Mesenchymal stem cell (in vitro differentiated cells and primary cell): ENCODE results near the gene ZNF280B.
"Not testable (repeated sequence)": the region's sequence is repeated elsewhere in the genome, so short reads cannot be mapped to it uniquely, and the experiment has no call there.

Experiments
- DNase-seq: peaks from one replicate; pipeline ENCODE4 v3.0.0-alpha.2; 2013
- H2AFZ ChIP-seq: one replicate; pipeline ENCODE4 v1.6.1; 2013; ENCODE audit warnings: low read depth, mild to moderate bottlenecking, control low read depth, inconsistent platforms, low read length, moderate library complexity
- H2AK5ac ChIP-seq: 2 replicates; pipeline ENCODE4 v1.6.1; 2013; ENCODE audit warnings: low read length, moderate library complexity, mild to moderate bottlenecking, inconsistent platforms; ENCODE audit not compliant: severe bottlenecking
- H2BK120ac ChIP-seq: one replicate; pipeline ENCODE4 v1.6.1; 2013; ENCODE audit warnings: low read depth, mild to moderate bottlenecking, inconsistent platforms, low read length, moderate library complexity
- H2BK12ac ChIP-seq, 2 experiments: one replicate each; pipeline ENCODE4 v1.6.1; 2013; ENCODE audit warnings: inconsistent platforms in 2 of 2, low read length in 2 of 2, mild to moderate bottlenecking in 2 of 2, moderate library complexity in 2 of 2, control low read depth in 1 of 2
- H2BK15ac ChIP-seq: one replicate; pipeline ENCODE4 v1.6.1; 2013; ENCODE audit warnings: mild to moderate bottlenecking, low read depth, inconsistent platforms; ENCODE audit not compliant: poor library complexity, severe bottlenecking
- H2BK5ac ChIP-seq: 2 replicates; pipeline ENCODE4 v1.6.1; 2013; ENCODE audit warnings: low read depth, mild to moderate bottlenecking, low read length, control low read depth, inconsistent platforms; ENCODE audit not compliant: poor library complexity, severe bottlenecking
- H3K14ac ChIP-seq, 2 experiments: one replicate each; pipeline ENCODE4 v1.6.1; 2013; ENCODE audit warnings: inconsistent platforms in 2 of 2, low read length in 2 of 2, control low read depth in 1 of 2, mild to moderate bottlenecking in 1 of 2, moderate library complexity in 1 of 2
- H3K18ac ChIP-seq, 2 experiments: one replicate each; pipeline ENCODE4 v1.6.1; 2013; ENCODE audit warnings: inconsistent platforms in 2 of 2, low read length in 2 of 2, control low read depth in 1 of 2, low read depth in 1 of 2, mild to moderate bottlenecking in 1 of 2
- H3K23ac ChIP-seq, 2 experiments: one replicate each; pipeline ENCODE4 v1.6.1; 2013; ENCODE audit warnings: inconsistent platforms in 2 of 2, low read length in 2 of 2, mild to moderate bottlenecking in 2 of 2, moderate library complexity in 2 of 2, control low read depth in 1 of 2
- H3K27ac ChIP-seq: 2 replicates; pipeline ENCODE4 v1.5.1; 2013; ENCODE audit warnings: mild to moderate bottlenecking, moderate library complexity, low read length, control low read depth, inconsistent platforms; ENCODE audit not compliant: poor library complexity, severe bottlenecking
- H3K27me3 ChIP-seq, 2 experiments: 2 replicates each; pipeline versions ENCODE4 v1.6.1 to v1.7.0; 2013; ENCODE audit warnings: low read length in 2 of 2, mild to moderate bottlenecking in 2 of 2, moderate library complexity in 2 of 2, control low read depth in 1 of 2, inconsistent platforms in 1 of 2; ENCODE audit not compliant: control insufficient read depth in 1 of 2, insufficient read depth in 1 of 2
- H3K36me3 ChIP-seq, 2 experiments: 2 replicates each; pipeline versions ENCODE4 v1.6.1 to v1.7.0; 2013; ENCODE audit warnings: low read length in 2 of 2, control low read depth in 1 of 2, inconsistent platforms in 1 of 2, low read depth in 1 of 2, mild to moderate bottlenecking in 1 of 2; ENCODE audit not compliant: insufficient read depth in 2 of 2, control insufficient read depth in 1 of 2
- H3K4ac ChIP-seq, 2 experiments: one replicate each; pipeline ENCODE4 v1.6.1; 2013; ENCODE audit warnings: inconsistent platforms in 2 of 2, low read length in 2 of 2, mild to moderate bottlenecking in 2 of 2, moderate library complexity in 2 of 2, control low read depth in 1 of 2, low read depth in 1 of 2
- H3K4me1 ChIP-seq: 2 replicates; pipeline ENCODE4 v1.6.1; 2013; ENCODE audit warnings: low read depth, low read length, control low read depth; ENCODE audit not compliant: control insufficient read depth, insufficient read depth
- H3K4me2 ChIP-seq: 2 replicates; pipeline ENCODE4 v1.6.1; 2013; ENCODE audit warnings: low read length, mild to moderate bottlenecking, inconsistent platforms; ENCODE audit not compliant: poor library complexity, severe bottlenecking
- H3K4me3 ChIP-seq, 2 experiments: 2 replicates each; pipeline versions ENCODE4 v1.5.1 to v1.7.0; 2013; ENCODE audit warnings: low read length in 2 of 2, mild to moderate bottlenecking in 2 of 2, control low read depth in 1 of 2, low read depth in 1 of 2; ENCODE audit not compliant: insufficient read depth in 1 of 2
- H3K79me1 ChIP-seq: replicated peaks from 2 replicates; pipeline ENCODE4 v1.6.1; 2013; ENCODE audit warnings: mild to moderate bottlenecking, control low read depth, low read length, inconsistent platforms; ENCODE audit not compliant: poor library complexity, severe bottlenecking
- H3K9ac ChIP-seq: 2 replicates; pipeline ENCODE4 v1.7.0; 2013; ENCODE audit warnings: mild to moderate bottlenecking, low read length, moderate library complexity
- H3K9me3 ChIP-seq: 2 replicates; pipeline ENCODE4 v1.7.0; 2013; ENCODE audit warnings: mild to moderate bottlenecking, low read length; ENCODE audit not compliant: control insufficient read depth
- H4K8ac ChIP-seq: one replicate; pipeline ENCODE4 v1.6.1; 2013; ENCODE audit warnings: inconsistent platforms, mild to moderate bottlenecking, low read length, moderate library complexity
- H4K91ac ChIP-seq: one replicate; pipeline ENCODE4 v1.6.1; 2013; ENCODE audit warnings: mild to moderate bottlenecking, low read length, inconsistent platforms
- WGBS: methylation state at CpG from one replicate; pipeline ENCODE4 v1.1.7; 2013; ENCODE audit warnings: mixed read lengths; 5-methylcytosine and 5-hydroxymethylcytosine counted together

The ZNF280B gene

GRCh38 chr22:22513619-22514018 lies 5.1 kb upstream of the ZNF280B start:
- H3K4ac ChIP-seq = no peak overlapping the region
- no peak overlapping the region for H2AK5ac ChIP-seq
- no peaks in the 10 kb centered on the region for H3K79me1 ChIP-seq
- peaks cover 4 to 43% of the 10 kb centered on the region in 2 experiments for H3K27me3 ChIP-seq
- H2BK15ac ChIP-seq = no peak overlapping the region
- no peak overlapping the region for H3K14ac ChIP-seq
- DNase-seq = no peak
- no peak overlapping the region for H3K4me2 ChIP-seq
- H2BK5ac ChIP-seq = no peak overlapping the region
- 73% methylated on average over 2 of the region's 2 CpGs for whole genome bisulfite sequencing
- H3K27ac ChIP-seq = no peak overlapping the region
- H3K9ac ChIP-seq = no peak overlapping the region
- no peak overlapping the region for H3K4me3 ChIP-seq
- peaks cover 34% of the 10 kb centered on the region for H3K9me3 ChIP-seq
- no peak overlapping the region for H4K8ac ChIP-seq
- H3K23ac ChIP-seq = no peak overlapping the region
- H2BK120ac ChIP-seq = no peak overlapping the region
- peaks cover 2% of the 10 kb centered on the region for H3K4me1 ChIP-seq
- no peak overlapping the region for H4K91ac ChIP-seq
- no peak overlapping the region for H2BK12ac ChIP-seq
- H3K36me3 ChIP-seq = no peaks in the 10 kb centered on the region
- H3K18ac ChIP-seq = no peak overlapping the region
- no peak overlapping the region for H2AFZ ChIP-seq

GRCh38 chr22:22512951-22513350 lies 4.4 kb upstream of the ZNF280B start:
- no peak overlapping the region for H3K4ac ChIP-seq
- H2BK12ac ChIP-seq = no peak overlapping the region
- H4K8ac ChIP-seq = no peak overlapping the region
- H3K27ac ChIP-seq = no peak overlapping the region
- H3K36me3 ChIP-seq = no peaks in the 10 kb centered on the region
- peaks cover under 1% of the 10 kb centered on the region for H3K79me1 ChIP-seq
- peaks cover 34% of the 10 kb centered on the region for H3K9me3 ChIP-seq
- H3K4me2 ChIP-seq = no peak overlapping the region
- H3K9ac ChIP-seq = no peak overlapping the region
- H3K18ac ChIP-seq = no peak overlapping the region
- 74% methylated on average over 5 of the region's 5 CpGs for WGBS
- H2BK5ac ChIP-seq = no peak overlapping the region
- H2AFZ ChIP-seq = no peak overlapping the region
- no peak overlapping the region for H2AK5ac ChIP-seq
- no peak overlapping the region for H3K14ac ChIP-seq
- H4K91ac ChIP-seq = no peak overlapping the region
- no peak overlapping the region for H2BK120ac ChIP-seq
- no peak overlapping the region for H2BK15ac ChIP-seq
- no peak overlapping the region for H3K4me3 ChIP-seq
- peaks cover 2% of the 10 kb centered on the region for H3K4me1 ChIP-seq
- DNase-seq = no peak
- H3K23ac ChIP-seq = no peak overlapping the region
- H3K27me3 ChIP-seq = peaks cover 4 to 43% of the 10 kb centered on the region in 2 experiments

- H4K8ac ChIP-seq, H2BK15ac ChIP-seq, H2BK5ac ChIP-seq, H3K4me1 ChIP-seq, H3K23ac ChIP-seq, DNase-seq, H2BK12ac ChIP-seq, H3K4me2 ChIP-seq, H2AFZ ChIP-seq, H3K9ac ChIP-seq, H4K91ac ChIP-seq, H3K4ac ChIP-seq, H3K4me3 ChIP-seq, H3K27ac ChIP-seq, H2BK120ac ChIP-seq, H2AK5ac ChIP-seq, H3K79me1 ChIP-seq, H3K18ac ChIP-seq, H3K14ac ChIP-seq, H3K36me3 ChIP-seq: not testable (repeated sequence)
- Histone ChIP-seq H3K27me3 (peaks cover 0 to 32% of the 10 kb centered on the region in 2 experiments), H3K9me3 (peaks cover 38% of the 10 kb centered on the region)
- WGBS = 86% methylated on average over 3 of the region's 7 CpGs
Measured at GRCh38 chr22:22510833-22511232, 2.3 kb upstream of the ZNF280B start.

GRCh38 chr22:22509912-22510311 lies 1.4 kb upstream of the ZNF280B start:
- not testable (repeated sequence) for H3K4ac ChIP-seq, H3K4me2 ChIP-seq, H2BK120ac ChIP-seq, H3K4me3 ChIP-seq, H3K18ac ChIP-seq, H4K8ac ChIP-seq, H3K27ac ChIP-seq, H3K23ac ChIP-seq, H3K9ac ChIP-seq, H2BK15ac ChIP-seq, H2BK12ac ChIP-seq, H4K91ac ChIP-seq, H2AK5ac ChIP-seq, H3K36me3 ChIP-seq, DNase-seq, H3K79me1 ChIP-seq, H3K4me1 ChIP-seq, H2AFZ ChIP-seq, H2BK5ac ChIP-seq, H3K14ac ChIP-seq
- peaks cover 38% of the 10 kb centered on the region for H3K9me3 ChIP-seq
- peaks cover 0 to 23% of the 10 kb centered on the region in 2 experiments for H3K27me3 ChIP-seq
- 89% methylated on average over 6 of the region's 6 CpGs for WGBS
